GM20431 (cell line): ENCODE results near the gene CCDC27.
"Not testable (repeated sequence)": the region's sequence is repeated elsewhere in the genome, so short reads cannot be mapped to it uniquely, and the experiment has no call there.

Source experiments
- in situ Hi-C: fragments of 300-500 bp; cut with MseI, MboI; formaldehyde crosslinking; loops from one replicate; pipeline ENCODE4 v1.15.0; 2020; ENCODE audit warnings: low sequenced_read_pairs; ENCODE audit not compliant: unreplicated experiment

The CCDC27 gene

GRCh38 chr1:3787745-3788605, 35.7 kb downstream of the CCDC27 start:
- in situ Hi-C loops = no loop called here

GRCh38 chr1:3788756-3789420, 36.6 kb downstream of the CCDC27 start:
- in situ Hi-C loops = no loop called here

- in situ Hi-C loops = no loop called here
These were observed 37.4 kb downstream of the CCDC27 start for GRCh38 chr1:3789421-3790300.

- in situ Hi-C loops = no loop called here
These were observed 38.3 kb downstream of the CCDC27 start for GRCh38 chr1:3790500-3790923.

- in situ Hi-C loops = no loop called here
These were observed 38.7 kb downstream of the CCDC27 start for GRCh38 chr1:3790952-3791351.

GRCh38 chr1:3795453-3796214, 43.4 kb downstream of the CCDC27 start:
- in situ Hi-C loops = no loop called here

GRCh38 chr1:3796215-3797061, 44.2 kb downstream of the CCDC27 start, which contains the start of gene LRRC47:
Gene LRRC47 (minus strand): TSS chr1:3796498. CDS start chr1:3796476, 22 bp downstream.
- in situ Hi-C loops = no loop called here

GRCh38 chr1:3799976-3800685, 47.9 kb downstream of the CCDC27 start:
- in situ Hi-C loops = no loop called here

- in situ Hi-C loops = not testable (repeated sequence)
These were observed 48.5 kb downstream of the CCDC27 start for GRCh38 chr1:3800795-3801194.

GRCh38 chr1:3803905-3804626, 51.8 kb downstream of the CCDC27 start:
- in situ Hi-C loops = no loop called here

- in situ Hi-C loops = not testable (repeated sequence)
These were observed 52.3 kb downstream of the CCDC27 start for GRCh38 chr1:3804627-3804944.

GRCh38 chr1:3805038-3805437, 52.8 kb downstream of the CCDC27 start:
- in situ Hi-C loops = no loop called here

GRCh38 chr1:3807769-3808168, 55.5 kb downstream of the CCDC27 start:
- in situ Hi-C loops = no loop called here

GRCh38 chr1:3809680-3810079, 57.4 kb downstream of the CCDC27 start:
- in situ Hi-C loops = no loop called here

GRCh38 chr1:3810149-3810761, 58.0 kb downstream of the CCDC27 start:
- in situ Hi-C loops = not testable (repeated sequence)

- in situ Hi-C loops = no loop called here
These were observed 59.3 kb downstream of the CCDC27 start for GRCh38 chr1:3811595-3811911.

GRCh38 chr1:3814065-3814464, 61.8 kb downstream of the CCDC27 start:
- in situ Hi-C loops = no loop called here
